ENCODE data around the gene GAMT.

GRCh38 chr19:1365319-1366269 lies 35.7 kb downstream of the GAMT start:
- no peak for TF ChIP-seq CTCF (IDR thresholded peaks at IDR 0.05; ENCODE audit: borderline replicate concordance, extremely low read depth, low read length, poor library complexity, severe bottlenecking)
- TF ChIP-seq EZH2 (IDR thresholded peaks at IDR 0.05; ENCODE audit: borderline replicate concordance, low read depth, low read length, severe bottlenecking) = no peak
